Stimulated activated naive B cell treated with anti-CD40 and anti-IgM and Interleukin-4, amounts not matched to agents 10 μg/mL and 1 μg/mL and 100 μg/mL, for 72 hours (primary cell): ENCODE results near the gene SEPTIN3.

Experiments used
- ATAC-seq, 2 donors: fragments of 150-1000 bp; cut with Tn5 transposase; replicated peaks; 2 replicates each; pipeline ENCODE4 v1.10.0; 2021; ENCODE audit warnings: moderate library complexity in 1 of 2
- DNase-seq: peaks from one replicate; pipeline ENCODE4 v3.0.0; 2021
- H3K27ac Mint-ChIP-seq: one replicate; pipeline ENCODE4 v1.8.0; 2022; ENCODE audit warnings: mild to moderate bottlenecking, mixed read lengths
- H3K27me3 Mint-ChIP-seq, 2 donors: one replicate each; pipeline ENCODE4 v1.8.0; 2022; ENCODE audit warnings: mixed read lengths in 2 of 2
- H3K36me3 Mint-ChIP-seq, 2 donors: one replicate each; pipeline ENCODE4 v1.8.0; 2022; ENCODE audit warnings: mixed read lengths in 2 of 2, mild to moderate bottlenecking in 1 of 2
- H3K4me1 Mint-ChIP-seq, 2 donors: one replicate each; pipeline ENCODE4 v1.8.0; 2022; ENCODE audit warnings: mixed read lengths in 2 of 2, mild to moderate bottlenecking in 1 of 2
- H3K4me3 Mint-ChIP-seq, 2 donors: one replicate each; pipeline ENCODE4 v1.8.0; 2022; ENCODE audit warnings: mild to moderate bottlenecking in 2 of 2, mixed read lengths in 2 of 2, moderate library complexity in 1 of 2
- H3K9me3 Mint-ChIP-seq, 2 donors: one replicate each; pipeline ENCODE4 v1.8.0; 2022; ENCODE audit warnings: mixed read lengths in 2 of 2, mild to moderate bottlenecking in 1 of 2

The SEPTIN3 gene

DNA sequence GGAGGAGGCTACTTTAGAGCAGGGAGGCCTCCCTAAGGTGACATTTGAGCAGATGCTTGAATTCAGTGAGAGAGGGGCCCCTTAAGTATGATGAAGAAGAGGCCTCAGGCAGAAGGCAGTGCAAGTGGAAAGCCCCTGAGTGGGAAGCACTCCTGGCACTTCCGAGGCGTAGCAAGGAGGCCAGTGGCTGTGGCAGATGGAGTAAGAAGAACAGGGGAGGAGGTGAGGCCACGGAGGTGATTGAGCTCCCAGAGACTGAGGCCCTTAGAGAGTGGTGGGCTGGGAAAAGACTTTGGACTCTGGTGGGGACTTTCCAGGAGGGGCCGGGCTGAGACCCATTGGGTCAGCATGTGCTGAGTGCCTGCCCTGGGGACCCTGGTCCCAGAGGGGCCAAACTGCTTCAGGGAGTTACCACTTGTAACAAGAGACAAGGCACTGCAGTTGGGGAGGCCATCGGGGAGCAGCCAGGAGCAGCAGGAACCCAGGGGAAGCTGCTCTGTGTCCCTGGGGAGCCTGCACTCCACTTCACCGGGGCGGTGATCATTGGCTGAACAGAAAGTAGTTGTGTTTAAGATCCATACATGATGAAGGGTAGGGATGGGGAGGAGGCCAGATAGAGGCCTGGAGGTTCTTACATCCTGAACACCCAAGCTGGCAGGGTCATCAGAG lies 19.8 kb upstream of the SEPTIN3 start:
- H3K27ac Mint-ChIP-seq, result peak overlapping the region; percentile 94
- ATAC-seq, result peak in 1 of 2 donors; percentile 6
- no peak for DNase-seq

DNA sequence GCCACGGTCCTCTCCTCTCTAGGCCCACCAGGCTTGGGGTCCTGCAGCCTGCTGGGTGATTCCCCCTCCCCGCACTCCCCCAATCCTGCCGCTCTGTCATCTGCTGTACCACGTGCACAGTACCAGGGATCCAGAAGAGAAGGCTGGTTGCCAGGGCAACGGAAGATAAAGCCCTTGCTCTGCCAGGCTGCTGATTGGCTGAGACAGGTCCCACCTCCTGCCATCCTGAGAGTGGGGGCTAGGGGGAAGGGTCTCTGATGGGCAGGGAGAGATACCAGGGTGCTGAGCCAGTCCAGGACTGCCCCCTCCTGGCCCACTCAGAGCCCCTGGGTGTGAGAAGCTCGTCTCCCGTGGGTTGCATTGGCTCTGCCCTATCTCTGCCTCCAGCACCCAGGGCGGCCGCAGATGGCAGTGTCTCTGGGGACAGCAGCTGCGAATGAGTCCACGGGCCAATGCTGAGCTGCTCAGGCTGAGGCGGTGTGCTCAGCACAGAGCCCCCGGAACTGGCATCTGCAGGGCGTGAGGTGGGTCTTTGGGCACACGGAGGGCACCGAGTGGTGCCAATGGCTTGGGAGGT lies 17.3 kb upstream of the SEPTIN3 start, which contains the start of gene SMIM45:
TSS of gene SMIM45 (plus strand) at position 253 of the 577 bp plus-strand sequence.
- Mint-ChIP-seq H3K9me3 (no peaks in the 10 kb centered on the region), H3K4me1 (peaks cover 33 to 42% of the 10 kb centered on the region in 2 donors), H3K36me3 (no peaks in the 10 kb centered on the region), H3K27me3 (no peaks in the 10 kb centered on the region), H3K4me3 (peak within 1 kb of the TSS in 1 of 2 donors; percentile 30), H3K27ac (peak within 1 kb of the TSS; percentile 27)
- ATAC-seq, result peak; percentile 78 to 83
- no peak for DNase-seq

More for the DNA sequence above, 19.8 kb upstream of the SEPTIN3 start:
- H3K36me3 Mint-ChIP-seq, result peaks cover 6 to 10% of the 10 kb centered on the region in 2 donors
- H3K27me3 Mint-ChIP-seq, result peaks cover 4 to 6% of the 10 kb centered on the region in 2 donors
- no peaks in the 10 kb centered on the region for H3K9me3 Mint-ChIP-seq
- peak overlapping the region; percentile 42 to 67 for H3K4me3 Mint-ChIP-seq
- H3K4me1 Mint-ChIP-seq, result peaks cover 37 to 52% of the 10 kb centered on the region in 2 donors

DNA sequence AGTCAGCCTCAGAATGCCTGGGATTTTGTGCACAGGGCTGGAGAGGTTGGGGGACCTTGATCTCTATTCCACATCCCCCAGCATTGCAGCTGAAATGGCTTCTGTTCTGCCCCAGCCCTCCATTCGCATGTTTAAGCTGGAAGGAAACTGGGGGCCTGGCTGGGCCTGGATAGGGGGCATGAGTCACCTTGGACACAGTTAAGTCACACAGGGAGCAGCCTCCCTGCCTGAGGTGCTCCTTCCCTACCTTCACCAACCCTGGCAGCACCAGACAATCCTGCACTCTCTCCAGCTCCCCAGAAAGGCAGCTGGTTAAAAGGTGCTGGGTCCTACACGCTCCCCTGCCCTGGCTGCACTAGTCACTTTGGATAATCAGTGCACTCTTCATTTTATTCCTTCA lies 16.5 kb upstream of the SEPTIN3 start:
- H3K4me1 Mint-ChIP-seq, result peaks cover 36 to 40% of the 10 kb centered on the region in 2 donors
- H3K27me3 Mint-ChIP-seq, result no peaks in the 10 kb centered on the region
- ATAC-seq (no peak), DNase-seq (no peak)
- H3K27ac Mint-ChIP-seq, result no peak overlapping the region
- peaks cover 0 to 2% of the 10 kb centered on the region in 2 donors for H3K36me3 Mint-ChIP-seq
- no peaks in the 10 kb centered on the region for H3K9me3 Mint-ChIP-seq
- H3K4me3 Mint-ChIP-seq, result no peak overlapping the region

DNA sequence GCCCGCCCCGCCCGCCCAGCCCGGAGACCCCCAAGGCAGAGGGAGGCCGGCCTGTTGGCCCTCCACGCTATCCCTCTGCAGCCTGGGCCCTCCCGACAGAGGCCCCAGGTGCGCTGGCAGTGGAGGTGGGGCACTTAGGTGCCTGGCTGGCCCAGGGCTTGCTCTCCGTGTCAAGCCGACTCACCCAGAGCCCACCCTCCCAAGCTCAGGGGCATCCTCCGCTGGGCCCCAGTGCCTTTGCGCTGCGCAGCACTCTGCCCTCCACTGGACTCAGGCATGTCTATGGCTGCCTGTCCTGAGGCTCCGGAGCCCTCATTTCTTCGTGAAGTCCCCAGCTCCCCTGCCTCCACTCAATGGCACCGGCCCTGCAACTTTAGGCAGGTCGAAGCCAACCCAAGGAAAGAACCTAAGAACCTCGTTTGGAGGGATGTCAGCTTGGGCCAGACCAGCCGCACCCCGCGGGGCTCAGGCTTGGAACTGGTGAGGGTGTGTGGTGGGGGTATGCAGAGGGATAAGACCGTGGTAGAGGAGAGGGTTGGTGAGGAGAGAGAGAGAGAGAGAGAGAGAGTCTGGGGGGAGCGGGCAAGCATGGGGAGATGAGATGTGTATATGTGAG lies 11.2 kb upstream of the SEPTIN3 start:
- no peaks in the 10 kb centered on the region for H3K9me3 Mint-ChIP-seq
- H3K4me3 Mint-ChIP-seq, result peak overlapping the region in 1 of 2 donors; percentile 75
- DNase-seq (no peak), ATAC-seq (peak; percentile 47 to 50)
- H3K27ac Mint-ChIP-seq, result no peak overlapping the region
- H3K36me3 Mint-ChIP-seq, result peaks cover 0 to 2% of the 10 kb centered on the region in 2 donors
- peaks cover 8 to 12% of the 10 kb centered on the region in 2 donors for H3K4me1 Mint-ChIP-seq
- peaks cover 0 to 7% of the 10 kb centered on the region in 2 donors for H3K27me3 Mint-ChIP-seq

DNA sequence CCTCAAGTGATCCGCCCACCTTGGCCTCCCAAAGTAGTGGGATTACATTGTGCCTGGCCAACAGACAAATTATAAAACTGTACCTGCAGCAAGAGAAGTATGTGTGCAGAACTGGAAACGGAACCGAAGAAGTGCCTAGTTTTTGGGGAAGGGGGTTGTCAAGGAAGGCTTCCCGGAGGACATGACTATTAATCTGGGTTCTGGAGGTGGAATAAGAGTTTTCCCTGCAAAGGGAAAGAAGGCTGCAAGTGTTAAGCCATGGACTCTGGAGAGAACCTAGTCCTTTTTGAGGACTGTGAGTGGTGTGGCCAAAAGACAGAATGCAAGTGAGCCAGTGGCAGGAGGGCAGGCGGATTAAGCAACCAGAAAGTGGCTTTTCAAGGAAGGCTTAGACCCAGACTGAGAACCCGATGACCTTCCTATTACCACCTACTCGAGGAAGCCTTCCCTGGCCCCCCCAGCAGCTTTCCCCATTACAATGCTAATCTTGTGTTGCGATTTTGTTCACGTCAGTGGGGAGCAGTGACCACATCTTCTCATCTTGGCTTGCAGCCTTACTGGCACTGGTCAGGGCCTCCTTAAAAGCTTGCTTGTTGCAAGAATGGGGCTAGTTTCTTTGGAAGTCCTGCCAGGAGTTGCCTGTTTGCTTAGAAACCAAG lies 5.7 kb upstream of the SEPTIN3 start:
- no peaks in the 10 kb centered on the region for H3K36me3 Mint-ChIP-seq
- peaks cover 0 to 5% of the 10 kb centered on the region in 2 donors for H3K27me3 Mint-ChIP-seq
- DNase-seq (no peak), ATAC-seq (no peak)
- H3K27ac Mint-ChIP-seq, result no peak overlapping the region
- H3K9me3 Mint-ChIP-seq, result no peaks in the 10 kb centered on the region
- no peak overlapping the region for H3K4me3 Mint-ChIP-seq
- peaks cover 0 to 7% of the 10 kb centered on the region in 2 donors for H3K4me1 Mint-ChIP-seq

DNA sequence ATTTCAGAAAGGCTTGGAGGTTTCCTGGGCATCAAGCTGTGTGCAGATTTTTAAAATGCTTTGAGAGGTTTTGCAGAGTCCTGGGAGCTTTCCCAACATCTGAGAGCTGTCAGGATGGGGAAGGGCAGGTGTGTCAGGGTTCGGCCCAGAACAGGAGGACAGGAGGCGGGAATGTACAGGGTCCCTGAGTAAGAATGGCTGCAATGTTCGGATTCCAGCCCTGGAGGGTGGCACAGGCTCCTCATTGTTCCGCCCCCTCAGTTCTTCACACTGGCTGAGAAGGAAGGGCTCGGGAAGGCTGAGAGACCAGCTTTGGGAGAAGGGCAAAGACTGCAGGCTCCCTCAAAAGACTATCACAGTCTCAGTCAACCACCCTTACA lies 5.1 kb upstream of the SEPTIN3 start:
- H3K9me3 Mint-ChIP-seq, result no peaks in the 10 kb centered on the region
- H3K4me1 Mint-ChIP-seq, result peaks cover 0 to 7% of the 10 kb centered on the region in 2 donors
- ATAC-seq (no peak), DNase-seq (no peak)
- no peak overlapping the region for H3K4me3 Mint-ChIP-seq
- no peaks in the 10 kb centered on the region for H3K36me3 Mint-ChIP-seq
- no peak overlapping the region for H3K27ac Mint-ChIP-seq
- H3K27me3 Mint-ChIP-seq, result peaks cover 0 to 5% of the 10 kb centered on the region in 2 donors

DNA sequence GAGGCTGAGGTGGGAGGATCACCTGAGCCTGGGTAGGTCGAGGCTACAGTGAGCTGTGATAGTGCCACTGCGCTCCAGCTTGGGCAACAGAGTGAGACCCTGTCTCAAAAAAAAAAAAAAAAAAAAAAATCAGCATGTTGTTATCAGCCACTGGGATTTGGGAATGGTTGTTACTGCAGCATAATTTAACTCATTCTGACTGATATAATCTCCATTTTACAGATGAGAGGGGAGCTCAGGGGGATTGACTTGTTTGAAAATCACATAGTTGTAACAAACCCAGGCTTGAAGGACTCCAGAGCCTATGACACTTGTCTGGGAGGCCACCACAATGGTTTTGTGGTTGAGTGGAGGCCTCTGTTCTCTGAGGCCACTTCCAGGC lies 3.0 kb upstream of the SEPTIN3 start:
- peaks cover 0 to 14% of the 10 kb centered on the region in 2 donors for H3K27me3 Mint-ChIP-seq
- H3K4me1 Mint-ChIP-seq, result peaks cover 0 to 3% of the 10 kb centered on the region in 2 donors
- no peaks in the 10 kb centered on the region for H3K36me3 Mint-ChIP-seq
- H3K27ac Mint-ChIP-seq, result peak overlapping the region; percentile 51
- DNase-seq (no peak), ATAC-seq (no peak)
- H3K9me3 Mint-ChIP-seq, result no peaks in the 10 kb centered on the region
- no peak overlapping the region for H3K4me3 Mint-ChIP-seq

DNA sequence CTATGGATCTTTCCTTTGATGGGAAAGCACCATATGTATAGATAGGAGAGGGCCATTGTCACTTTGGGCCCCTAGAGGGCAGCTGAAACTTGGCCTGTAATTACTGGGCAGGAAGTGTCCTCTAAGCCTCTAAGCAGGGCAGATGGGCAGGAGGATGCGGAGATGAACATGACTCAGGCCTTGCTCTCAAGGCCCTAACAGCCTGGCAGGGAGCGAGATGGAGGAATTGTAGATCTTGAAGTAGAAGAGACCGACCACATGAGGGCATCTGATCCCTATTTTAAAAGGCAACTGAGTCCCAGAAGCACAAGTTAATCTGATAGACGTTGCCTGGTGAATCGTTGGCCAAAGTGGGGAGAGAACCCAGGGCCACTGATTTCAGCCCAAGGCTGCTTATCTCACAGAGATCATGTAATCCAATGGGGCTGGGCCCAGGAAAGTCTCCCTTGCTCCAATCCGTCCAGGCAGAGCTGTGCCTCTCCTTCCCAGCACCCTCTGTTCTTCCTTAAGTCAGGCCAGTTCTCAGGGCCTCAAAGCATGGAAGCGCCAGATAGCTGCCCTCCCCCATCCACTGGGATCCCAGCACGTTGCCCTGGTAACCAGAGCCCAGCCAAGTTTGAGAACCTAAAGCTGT lies 2.5 kb upstream of the SEPTIN3 start:
- Mint-ChIP-seq H3K4me1 (peaks cover 0 to 3% of the 10 kb centered on the region in 2 donors), H3K4me3 (no peak overlapping the region), H3K9me3 (no peaks in the 10 kb centered on the region), H3K36me3 (no peaks in the 10 kb centered on the region), H3K27me3 (peaks cover 4 to 19% of the 10 kb centered on the region in 2 donors), H3K27ac (peak overlapping the region; percentile 51)
- ATAC-seq, result peak; percentile 85 to 91
- DNase-seq, result peak; percentile 47

DNA sequence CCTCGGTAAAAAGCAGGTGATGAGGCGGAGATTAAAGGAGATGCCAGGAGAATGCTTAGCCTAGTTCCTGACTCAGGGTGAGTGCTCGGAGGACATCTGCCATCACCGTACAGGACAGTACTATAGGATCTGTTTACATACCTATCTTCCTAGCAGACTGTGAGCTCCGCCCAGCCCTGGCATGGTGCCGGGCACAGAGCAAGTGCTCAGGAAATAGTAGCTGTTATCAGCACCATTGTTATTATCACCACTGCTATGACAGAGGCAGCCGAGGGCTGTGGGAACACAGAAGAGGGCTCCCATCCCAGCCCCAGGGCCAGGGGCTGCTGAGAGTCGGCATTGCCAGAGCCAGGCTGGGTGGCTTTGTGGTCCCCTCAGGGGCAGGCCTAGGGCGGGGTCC lies 642 bp upstream of the SEPTIN3 start:
- Mint-ChIP-seq H3K36me3 (no peaks in the 10 kb centered on the region), H3K27ac (no peak overlapping the region), H3K27me3 (peaks cover 14 to 28% of the 10 kb centered on the region in 2 donors), H3K4me3 (no peak overlapping the region), H3K4me1 (peaks cover 0 to 6% of the 10 kb centered on the region in 2 donors), H3K9me3 (no peaks in the 10 kb centered on the region)
- DNase-seq (no peak), ATAC-seq (no peak)

DNA sequence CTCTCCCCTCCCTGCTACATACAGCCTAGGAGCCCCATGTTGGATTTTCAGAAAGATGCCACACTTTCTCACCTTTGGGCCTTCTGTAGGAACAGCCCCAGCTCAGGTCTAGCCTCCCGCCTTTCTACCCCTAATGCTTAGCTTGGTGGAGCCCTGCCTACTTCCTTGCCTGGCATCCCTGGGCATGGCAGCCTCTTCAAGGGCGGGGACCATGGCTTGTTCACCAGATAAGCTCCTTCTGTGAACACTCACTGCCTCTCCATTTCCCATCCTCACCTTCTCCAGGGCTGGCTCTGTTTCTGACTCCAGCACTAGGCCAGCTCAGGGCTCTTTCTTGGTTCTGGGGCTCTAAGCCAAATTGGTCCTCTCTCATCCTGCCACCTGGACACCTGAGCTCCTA lies 1.4 kb downstream of the SEPTIN3 start:
- ATAC-seq (no peak), DNase-seq (no peak)
- peak overlapping the region; percentile 11 for H3K27ac Mint-ChIP-seq
- no peaks in the 10 kb centered on the region for H3K9me3 Mint-ChIP-seq
- no peak overlapping the region for H3K4me3 Mint-ChIP-seq
- no peaks in the 10 kb centered on the region for H3K36me3 Mint-ChIP-seq
- peaks cover 0 to 9% of the 10 kb centered on the region in 2 donors for H3K4me1 Mint-ChIP-seq
- H3K27me3 Mint-ChIP-seq, result peaks cover 18 to 40% of the 10 kb centered on the region in 2 donors

DNA sequence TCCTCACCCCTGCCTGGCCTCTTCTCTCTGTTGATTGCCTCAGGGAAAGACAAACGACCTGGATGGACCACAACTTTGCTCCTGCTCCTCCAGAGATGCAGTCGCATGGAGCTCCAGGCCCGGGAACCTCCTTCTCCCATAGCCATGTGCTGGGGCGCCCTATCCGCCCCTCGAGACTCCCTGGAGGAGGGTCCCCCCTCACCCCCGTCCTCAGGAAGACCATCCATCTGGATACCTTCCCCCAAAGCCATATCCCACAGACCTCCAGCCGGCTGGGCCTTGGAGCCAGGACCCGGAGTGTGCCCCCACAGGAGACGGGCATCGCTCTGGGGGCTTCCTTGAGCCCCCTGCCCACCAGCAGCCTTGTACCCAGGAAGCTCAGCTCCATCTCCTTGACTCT lies 2.2 kb downstream of the SEPTIN3 start:
- DNase-seq (no peak), ATAC-seq (no peak)
- Mint-ChIP-seq H3K4me1 (peaks cover 7 to 16% of the 10 kb centered on the region in 2 donors), H3K36me3 (no peaks in the 10 kb centered on the region), H3K9me3 (no peaks in the 10 kb centered on the region), H3K27ac (no peak overlapping the region), H3K4me3 (no peak overlapping the region), H3K27me3 (peaks cover 25 to 48% of the 10 kb centered on the region in 2 donors)

DNA sequence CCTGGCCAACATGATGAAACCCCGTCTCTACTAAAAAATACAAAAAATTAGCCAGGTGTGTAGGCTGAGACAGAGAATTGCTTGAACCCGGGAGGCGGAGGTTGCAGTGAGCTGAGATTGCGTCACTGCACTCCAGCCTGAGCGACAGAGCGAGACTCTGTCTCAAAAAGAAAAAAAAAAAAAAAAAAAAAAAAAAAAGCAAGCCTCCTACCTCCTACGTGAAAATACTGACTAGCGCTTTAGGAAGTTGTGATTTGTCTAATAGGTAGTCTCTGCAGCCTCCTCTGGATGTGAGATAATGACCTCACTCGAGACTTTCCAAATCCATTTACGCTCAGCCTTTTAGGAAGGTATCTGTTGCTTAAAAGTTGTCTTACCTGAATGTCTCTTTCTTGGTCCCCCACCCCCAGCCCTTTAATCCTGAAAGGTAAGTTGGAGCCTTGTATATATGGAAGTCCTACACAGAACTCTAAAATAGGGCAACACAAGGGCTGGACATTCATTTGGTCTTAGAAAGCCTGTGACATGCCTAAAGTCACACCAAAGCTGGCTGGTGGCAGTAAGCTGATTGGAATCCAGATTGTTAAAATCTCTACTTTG lies 5.5 kb downstream of the SEPTIN3 start:
- Mint-ChIP-seq H3K36me3 (peaks cover 0 to 1% of the 10 kb centered on the region in 2 donors), H3K4me3 (no peak overlapping the region), H3K9me3 (no peaks in the 10 kb centered on the region), H3K4me1 (peaks cover 19 to 24% of the 10 kb centered on the region in 2 donors), H3K27ac (no peak overlapping the region), H3K27me3 (peaks cover 45 to 75% of the 10 kb centered on the region in 2 donors)
- DNase-seq (no peak), ATAC-seq (no peak)

DNA sequence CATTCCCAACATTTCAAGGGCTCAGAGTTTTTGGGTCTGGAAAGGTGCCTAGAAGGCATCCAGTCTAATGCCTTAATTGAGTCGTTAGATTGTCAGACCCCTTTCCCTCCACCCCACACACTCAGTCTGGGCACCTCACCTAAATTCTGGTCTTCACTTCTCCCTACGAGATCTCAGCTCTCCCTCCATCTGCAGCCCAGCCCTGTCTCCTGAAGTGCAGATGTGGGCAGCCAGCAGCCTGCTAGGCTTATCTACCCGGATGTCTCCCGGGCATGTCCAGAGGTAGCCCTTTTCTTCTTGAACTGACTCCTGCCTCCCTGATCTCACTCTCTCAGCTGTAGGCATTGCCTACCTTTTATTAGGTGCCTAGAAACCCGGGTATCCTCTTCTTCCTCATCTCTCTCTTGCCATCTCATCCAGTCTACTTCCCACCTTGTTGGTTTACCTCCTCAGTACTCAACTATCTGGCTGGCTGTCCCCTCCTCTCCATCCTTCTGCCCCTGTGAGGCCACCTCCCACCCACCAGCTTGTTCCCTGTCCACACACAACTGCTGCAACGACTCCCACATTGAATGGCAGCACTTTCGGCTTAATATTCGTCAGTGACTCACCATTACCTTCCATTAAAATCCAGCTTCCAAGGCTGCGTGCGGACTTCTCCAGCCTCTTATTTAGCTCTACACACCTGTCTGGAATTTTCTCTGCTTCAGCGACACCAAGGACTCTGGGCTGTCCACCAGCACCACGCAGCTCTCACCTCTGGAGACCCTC lies 6.2 kb downstream of the SEPTIN3 start:
- H3K36me3 Mint-ChIP-seq, result peaks cover 0 to 1% of the 10 kb centered on the region in 2 donors
- no peak overlapping the region for H3K27ac Mint-ChIP-seq
- H3K27me3 Mint-ChIP-seq, result peaks cover 45 to 74% of the 10 kb centered on the region in 2 donors
- DNase-seq (no peak), ATAC-seq (no peak)
- H3K4me1 Mint-ChIP-seq, result peaks cover 19 to 24% of the 10 kb centered on the region in 2 donors
- peak overlapping the region; percentile 20 to 55 for H3K4me3 Mint-ChIP-seq
- H3K9me3 Mint-ChIP-seq, result no peaks in the 10 kb centered on the region
